Kidney tubule cell (primary cell): ENCODE measurements around the gene VCX.
"Not testable (repeated sequence)": the region's sequence is repeated elsewhere in the genome, so short reads cannot be mapped to it uniquely, and the experiment has no call there.

Source experiments
- DNase-seq: peaks from one replicate; pipeline ENCODE4 v3.0.0-alpha.2; 2018; ENCODE audit warnings: low spot score

VCX gene

DNA sequence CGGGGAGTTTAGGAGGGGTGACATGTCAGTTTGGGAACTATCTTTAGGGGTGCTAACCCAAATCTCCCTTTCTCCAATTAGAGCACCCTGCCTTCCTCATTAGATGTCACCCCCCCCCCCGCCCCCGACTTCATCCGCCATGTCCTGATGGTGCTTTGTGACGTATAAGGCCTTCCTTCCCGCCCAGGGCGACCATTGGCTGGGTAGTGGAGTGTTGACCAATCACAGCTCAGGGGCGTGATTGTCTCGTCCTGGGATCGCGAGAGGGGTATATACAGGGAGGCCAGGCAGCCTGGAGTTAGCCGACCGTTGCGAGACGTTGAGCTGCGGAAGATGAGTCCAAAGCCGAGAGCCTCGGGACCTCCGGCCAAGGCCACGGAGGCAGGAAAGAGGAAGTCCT is at the start of gene VCX:
Gene VCX (plus strand): TSS at position 301 of the 400 bp plus-strand sequence. CDS start 33 bp downstream, at position 334.
- not testable (repeated sequence) for DNase-seq

DNA sequence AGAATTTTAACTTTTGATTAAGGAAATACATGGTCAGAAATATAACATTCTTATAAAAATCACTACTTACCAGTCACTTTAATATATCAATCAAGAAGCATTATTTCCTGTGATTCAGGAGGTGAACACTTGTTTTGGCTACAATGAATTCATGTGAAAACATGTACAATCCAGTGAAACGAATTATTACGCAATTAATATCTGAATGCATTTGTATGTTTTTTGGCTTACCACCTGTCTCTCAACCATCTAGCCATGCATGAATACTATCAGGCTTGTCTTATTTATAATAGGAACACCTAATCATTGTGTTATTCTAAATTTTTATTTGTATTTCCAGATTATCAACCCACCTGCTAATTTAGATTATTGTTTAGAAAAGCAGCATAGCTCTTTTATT is 44.6 kb upstream of the VCX start:
- DNase-seq: no peak

DNA sequence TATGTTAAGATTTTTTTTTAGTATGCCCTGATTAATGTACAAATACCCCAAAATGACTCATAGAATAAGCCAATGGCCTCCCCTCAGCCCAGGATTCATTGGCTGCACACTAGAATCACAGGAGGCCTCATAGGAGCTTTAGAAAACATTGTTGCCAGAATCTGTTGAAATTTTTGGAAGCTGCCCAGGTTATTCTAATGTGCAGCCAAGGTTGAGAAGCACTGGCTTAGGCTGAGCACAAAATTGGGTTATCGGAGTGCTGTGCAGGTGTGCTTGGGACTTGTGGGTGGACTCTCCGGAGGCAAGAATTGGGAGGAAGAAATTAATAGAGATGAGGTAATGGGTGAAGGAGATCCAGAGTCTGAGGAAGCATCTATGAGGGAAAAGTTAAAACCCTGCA is 41.3 kb upstream of the VCX start:
- DNase-seq: no peak

DNA sequence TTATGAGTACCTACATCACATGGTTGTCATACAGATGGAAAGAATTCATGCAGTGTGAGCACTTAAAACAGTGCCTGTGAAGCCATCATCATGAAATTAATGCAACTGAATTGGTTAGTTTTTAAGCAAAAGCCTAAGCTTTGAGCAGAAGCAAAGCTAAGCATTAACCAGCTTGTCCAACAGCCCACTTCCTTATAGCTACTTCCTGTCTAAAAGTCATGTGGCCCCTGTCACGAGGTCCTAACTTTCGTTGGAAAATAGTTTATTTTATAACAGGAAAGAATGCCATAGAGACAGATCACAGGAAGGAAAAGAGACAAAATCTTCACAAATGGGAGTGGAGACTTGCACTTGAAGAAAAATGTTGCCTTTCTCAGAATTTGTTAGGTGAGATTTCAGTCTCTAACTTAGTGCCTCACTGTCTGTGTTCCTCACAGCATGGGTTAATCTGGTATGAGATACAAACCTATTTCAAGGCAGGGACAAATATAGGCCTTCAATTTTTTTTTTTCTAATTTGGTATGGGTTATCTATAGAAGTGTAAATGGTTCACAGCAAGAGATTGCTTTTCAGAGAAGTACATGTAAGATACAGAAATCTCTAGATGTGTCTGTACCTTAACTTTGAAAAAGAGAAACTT is 27.7 kb upstream of the VCX start:
- DNase-seq: peak; percentile 14

DNA sequence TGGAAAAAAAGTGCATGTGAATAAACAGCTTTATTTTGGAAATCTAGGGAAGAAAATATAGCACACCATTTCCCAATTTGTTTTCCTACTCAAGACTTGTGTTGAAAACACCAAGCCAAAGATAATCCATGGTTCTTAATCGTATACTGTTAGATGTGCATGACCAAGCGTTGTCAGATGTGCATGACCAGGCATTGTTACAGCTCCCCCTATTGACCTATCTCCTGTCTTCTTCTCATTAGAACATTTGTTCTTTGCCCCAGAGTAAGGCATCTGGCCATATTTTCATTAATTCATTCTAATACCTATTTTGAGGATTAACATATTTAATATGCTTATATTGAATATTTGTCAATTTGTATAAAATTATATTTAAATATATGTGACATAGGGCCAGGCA is 14.4 kb upstream of the VCX start:
- DNase-seq: peak; percentile 9

DNA sequence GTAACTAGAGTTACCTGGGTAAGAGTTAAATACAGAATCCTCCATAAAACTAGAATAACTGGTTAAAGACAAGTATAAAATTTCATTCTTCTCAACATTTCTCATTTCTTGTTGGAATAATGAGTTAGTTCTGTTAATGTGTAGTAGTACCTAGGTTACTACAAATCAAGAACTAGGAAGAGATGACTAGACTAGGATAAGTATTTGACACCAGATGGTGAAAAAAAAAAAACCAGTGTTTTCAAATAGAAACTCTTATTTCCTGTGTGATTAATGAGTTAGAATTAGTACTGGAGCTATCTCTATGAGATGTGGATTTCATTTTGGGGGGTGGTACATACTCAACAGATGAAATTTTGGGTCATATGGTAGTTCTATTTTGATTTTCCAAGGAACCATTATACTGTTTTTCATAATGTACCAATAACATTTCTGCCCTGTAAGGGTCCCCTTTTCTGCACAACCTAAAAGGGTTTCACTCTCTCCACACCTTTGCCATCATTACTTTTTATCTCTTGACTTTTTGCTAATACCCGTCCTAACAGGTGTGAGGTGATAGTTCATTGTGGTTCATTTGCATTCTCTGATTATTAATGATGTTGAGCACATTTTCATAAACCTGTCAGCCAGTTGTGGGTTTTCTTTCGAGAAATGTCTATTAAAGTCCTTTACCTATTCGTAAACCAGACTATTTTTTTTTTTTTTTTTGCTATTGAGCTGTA is 1.7 kb upstream of the VCX start:
- DNase-seq: no peak

DNA sequence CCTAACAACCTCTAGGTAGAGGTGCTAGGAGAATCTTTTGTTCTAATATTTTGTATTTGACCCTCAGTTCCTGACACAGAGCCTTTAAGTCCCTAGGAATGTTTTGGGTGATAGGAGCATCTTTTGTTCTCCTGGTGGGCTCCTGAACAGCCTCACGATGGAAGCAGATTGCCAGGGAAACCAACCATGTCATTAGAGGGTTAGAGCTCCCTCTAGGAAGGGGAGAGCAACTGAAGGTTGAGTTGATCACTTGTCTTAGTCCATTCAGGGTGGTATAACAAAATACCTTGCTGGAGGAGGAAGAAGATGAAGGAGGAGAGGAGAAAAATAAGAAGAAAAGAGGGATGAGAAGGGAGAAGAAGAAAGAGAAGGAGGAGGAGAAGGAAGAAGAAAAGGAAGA is 9.2 kb downstream of the VCX start:
- no peak for DNase-seq

DNA sequence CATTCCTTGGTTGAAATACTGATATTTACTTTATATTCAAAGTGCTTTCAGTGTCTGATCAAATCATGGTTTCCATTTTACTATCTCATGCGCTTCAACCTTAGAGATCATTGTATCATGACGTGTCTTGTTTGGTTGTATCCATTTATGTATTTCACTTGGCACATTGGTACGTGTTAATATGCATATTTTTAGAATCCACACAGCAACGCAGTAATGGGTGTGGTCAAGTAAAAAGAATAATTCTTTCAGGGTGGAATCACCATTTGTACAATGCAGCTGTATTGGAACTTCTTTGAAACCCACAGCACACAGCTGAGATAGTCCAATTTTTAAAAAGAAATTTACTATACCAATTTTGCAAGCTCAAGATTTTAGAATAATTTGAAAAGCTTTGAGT is 29.1 kb downstream of the VCX start:
- DNase-seq: no peak

DNA sequence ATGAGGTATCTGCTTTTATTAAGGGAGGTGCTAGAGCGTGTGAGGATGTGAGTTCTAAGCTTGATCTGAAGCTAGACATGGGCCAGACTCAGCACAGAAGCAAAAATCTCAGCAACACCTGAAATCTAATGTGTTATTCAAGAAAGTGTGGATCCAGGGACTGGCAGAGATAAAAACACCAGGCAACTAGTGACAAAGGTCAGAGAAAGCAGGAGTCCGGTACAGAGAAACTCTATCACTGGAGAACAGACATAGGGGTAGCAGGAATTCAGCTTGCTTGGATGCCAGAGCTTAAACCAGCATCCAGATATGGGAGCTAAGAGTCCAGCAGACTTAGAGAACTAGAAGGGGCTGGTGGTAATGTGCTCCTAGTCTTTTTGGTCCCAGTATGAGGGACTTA is 34.0 kb downstream of the VCX start:
- no peak for DNase-seq

DNA sequence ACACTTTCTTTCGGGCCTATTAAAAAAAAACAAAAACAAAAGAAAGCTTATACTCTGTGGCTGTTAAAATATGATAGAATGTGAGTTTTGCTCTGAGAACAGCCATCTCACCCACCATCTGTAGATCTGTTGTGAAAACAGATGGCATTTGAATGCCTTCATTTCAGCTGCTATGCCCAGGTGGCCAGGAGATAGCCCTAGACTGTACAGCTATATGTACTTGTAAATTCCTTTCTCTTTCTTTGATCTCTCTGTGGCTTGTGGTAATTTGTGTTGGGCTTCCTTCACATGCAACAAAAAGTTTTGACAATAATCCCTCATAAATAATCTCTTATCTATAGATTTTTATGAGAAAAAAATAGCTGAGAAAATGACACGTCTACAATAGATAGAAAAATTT is 46.2 kb downstream of the VCX start:
- DNase-seq: no peak

DNA sequence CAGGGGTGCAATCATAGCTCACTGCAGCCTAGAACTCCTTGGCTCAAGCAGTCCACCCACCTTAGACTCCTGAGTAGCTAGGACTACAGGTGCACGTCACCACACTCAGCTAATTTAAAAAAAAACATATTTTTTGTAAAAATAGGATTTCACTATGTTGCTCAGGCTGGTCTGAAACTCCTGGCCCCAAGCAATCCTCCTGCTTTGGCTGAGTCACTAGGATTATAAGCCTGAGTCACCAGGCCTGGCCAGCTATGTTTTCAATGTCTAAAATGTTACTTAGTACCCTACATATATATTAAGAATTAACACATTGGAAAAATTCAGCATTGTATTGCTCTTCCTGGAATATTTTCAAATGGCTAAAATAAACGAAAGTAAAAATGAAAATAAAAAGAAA is 46.7 kb downstream of the VCX start:
- DNase-seq: peak; percentile 52

DNA sequence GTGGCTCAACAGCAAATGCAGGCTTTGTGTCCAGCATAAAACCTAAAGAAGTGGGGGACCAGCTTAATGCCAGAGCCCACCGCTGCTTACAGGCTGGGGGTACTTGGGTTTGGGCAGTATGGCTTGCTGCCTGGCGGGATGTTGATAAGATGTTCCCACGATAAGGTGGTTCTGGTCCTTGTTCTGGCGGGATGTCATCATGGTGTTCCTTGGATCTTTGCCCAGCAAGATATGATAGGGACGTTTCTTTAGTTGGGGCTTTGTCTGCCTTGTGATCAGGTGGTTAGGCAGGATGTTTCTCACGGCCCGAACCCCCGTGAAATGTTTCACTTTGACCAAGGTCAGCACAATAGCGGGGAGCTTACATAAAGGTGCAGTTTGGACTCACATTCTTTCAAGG is 49.0 kb downstream of the VCX start:
- no peak for DNase-seq
